Fibroblast of the aortic adventitia (primary cell): ENCODE measurements around the gene UGP2. TPM values are rescaled to one million over a fixed set of nuclear protein-coding genes. Genes with fewer than 3 reads are reported as not detected.
A peak's percentile ranks its signal among the peaks of the same experiment; 100 is the strongest.

Experiments
- DNase-seq: peaks from one replicate; pipeline ENCODE4 v3.0.0-alpha.2; 2010; ENCODE audit warnings: low read depth
- H3K4me3 ChIP-seq: 2 replicates; pipeline ENCODE4 v1.5.1; 2011; ENCODE audit warnings: low read depth, mild to moderate bottlenecking, control low read depth, low read length, moderate library complexity
- total RNA-seq: library from RNA; depleted of rRNA; stranded (reverse); fragments of >200 nt; gene quantifications from 2 replicates; pipeline ENCODE4 v1.2.3, GENCODE V29; 2012; ENCODE audit warnings: low replicate concordance
- TF ChIP-seq, protein P1 (sequence below): IDR thresholded peaks from 2 replicates; pipeline ENCODE4 v1.5.1; 2011; ENCODE audit warnings: mild to moderate bottlenecking, low read length, control low read depth, inconsistent platforms; ENCODE audit not compliant: insufficient read depth

The UGP2 gene
- total RNA-seq, 1 donor: 129 TPM

- DNase-seq: no peak
- TF ChIP-seq, protein P1, sequence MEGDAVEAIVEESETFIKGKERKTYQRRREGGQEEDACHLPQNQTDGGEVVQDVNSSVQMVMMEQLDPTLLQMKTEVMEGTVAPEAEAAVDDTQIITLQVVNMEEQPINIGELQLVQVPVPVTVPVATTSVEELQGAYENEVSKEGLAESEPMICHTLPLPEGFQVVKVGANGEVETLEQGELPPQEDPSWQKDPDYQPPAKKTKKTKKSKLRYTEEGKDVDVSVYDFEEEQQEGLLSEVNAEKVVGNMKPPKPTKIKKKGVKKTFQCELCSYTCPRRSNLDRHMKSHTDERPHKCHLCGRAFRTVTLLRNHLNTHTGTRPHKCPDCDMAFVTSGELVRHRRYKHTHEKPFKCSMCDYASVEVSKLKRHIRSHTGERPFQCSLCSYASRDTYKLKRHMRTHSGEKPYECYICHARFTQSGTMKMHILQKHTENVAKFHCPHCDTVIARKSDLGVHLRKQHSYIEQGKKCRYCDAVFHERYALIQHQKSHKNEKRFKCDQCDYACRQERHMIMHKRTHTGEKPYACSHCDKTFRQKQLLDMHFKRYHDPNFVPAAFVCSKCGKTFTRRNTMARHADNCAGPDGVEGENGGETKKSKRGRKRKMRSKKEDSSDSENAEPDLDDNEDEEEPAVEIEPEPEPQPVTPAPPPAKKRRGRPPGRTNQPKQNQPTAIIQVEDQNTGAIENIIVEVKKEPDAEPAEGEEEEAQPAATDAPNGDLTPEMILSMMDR: no peak
- no peak overlapping the region for H3K4me3 ChIP-seq
Measured at GRCh38 chr2:63863707-63864106, 22.0 kb downstream of the UGP2 start.

- TF ChIP-seq, protein P1: no peak
- DNase-seq: no peak
- H3K4me3 ChIP-seq: no peak overlapping the region
Measured at GRCh38 chr2:63865159-63865799, 23.6 kb downstream of the UGP2 start.

DNA sequence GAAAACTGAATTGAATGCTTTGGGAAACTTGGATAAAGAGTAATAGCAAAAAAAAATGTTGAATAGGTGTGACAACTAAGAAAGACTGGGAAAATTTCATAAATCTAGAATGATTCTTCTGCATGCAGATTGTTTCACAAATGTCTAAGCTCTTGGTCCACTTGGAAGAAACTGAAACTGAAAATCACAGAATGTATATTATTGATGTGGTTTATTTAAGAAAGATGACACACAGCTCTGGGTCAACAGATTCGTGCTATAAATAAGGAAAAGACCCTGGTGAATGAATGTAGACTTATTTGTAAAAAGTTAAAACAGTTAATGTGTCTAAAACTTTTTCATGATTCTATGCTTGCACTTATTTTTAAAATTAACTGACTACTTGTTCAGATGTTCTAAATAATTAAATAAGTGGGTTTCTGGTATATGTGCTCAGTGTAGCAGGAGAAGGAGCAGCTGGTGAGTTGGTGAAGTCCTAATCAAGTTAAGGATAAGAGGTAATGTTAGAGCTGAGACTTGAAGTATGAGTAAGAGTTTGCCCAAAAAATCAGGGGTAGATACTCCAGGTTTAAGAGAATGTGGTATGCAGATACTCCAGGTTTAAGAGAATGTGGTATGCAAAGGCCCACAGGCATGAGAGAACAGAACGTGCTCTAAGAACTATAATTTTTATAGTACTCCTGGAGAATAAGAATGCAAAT is 24.5 kb downstream of the UGP2 start:
- no peak overlapping the region for H3K4me3 ChIP-seq
- TF ChIP-seq, protein P1: no peak
- no peak for DNase-seq

DNA sequence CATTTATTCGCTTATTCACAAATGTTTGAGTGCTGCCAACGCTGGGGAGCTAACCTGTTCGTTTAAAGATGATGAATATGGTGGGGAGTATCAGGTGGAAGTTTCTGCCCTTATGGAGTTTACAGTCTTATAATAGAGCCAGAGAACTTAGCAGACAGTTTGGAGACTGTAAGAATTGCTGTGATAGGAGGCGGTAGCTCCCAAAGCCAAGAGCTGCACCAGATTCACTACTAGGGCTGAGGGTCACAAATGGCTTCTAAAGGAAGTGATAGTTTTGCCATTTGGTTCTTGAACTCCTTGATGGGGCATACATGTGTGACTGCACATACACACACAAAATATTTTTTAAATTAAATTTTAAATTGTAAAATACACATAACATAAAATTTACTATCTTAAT is 29.0 kb downstream of the UGP2 start:
- no peak for DNase-seq
- H3K4me3 ChIP-seq: no peak overlapping the region
- TF ChIP-seq, protein P1: no peak

DNA sequence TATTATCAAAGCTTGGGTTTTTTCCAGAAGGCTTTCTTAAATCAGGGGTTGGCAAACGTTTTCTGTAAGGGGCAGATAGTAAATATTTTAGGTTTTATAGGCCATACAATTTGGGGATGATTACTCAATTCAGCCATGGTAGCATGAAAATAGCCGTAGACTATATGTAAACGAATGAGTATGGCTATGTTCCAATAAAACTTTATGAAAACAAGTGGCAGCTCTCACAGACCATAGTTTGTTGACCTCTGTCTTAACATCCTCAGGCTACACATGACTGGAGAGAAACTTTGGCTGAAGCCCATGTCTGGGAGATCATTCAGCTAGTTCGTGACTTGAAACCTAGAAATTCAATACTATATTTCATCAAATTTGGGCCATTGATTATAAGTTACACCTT is 30.2 kb downstream of the UGP2 start:
- H3K4me3 ChIP-seq: no peak overlapping the region
- TF ChIP-seq, protein P1: no peak
- no peak for DNase-seq

GRCh38 chr2:63872571-63873328 is 31.1 kb downstream of the UGP2 start:
- TF ChIP-seq, protein P1: no peak
- no peak overlapping the region for H3K4me3 ChIP-seq
- peak; percentile 58 for DNase-seq
